ENCODE data around the gene TDRD1. TPM values are rescaled to one million over a fixed set of nuclear protein-coding genes. Genes with fewer than 3 reads are reported as not detected.
A peak's percentile ranks its signal among the peaks of the same experiment; 100 is the strongest.
"Not testable (repeated sequence)": the region's sequence is repeated elsewhere in the genome, so short reads cannot be mapped to it uniquely, and the experiment has no call there.

The TDRD1 gene
- total RNA-seq: 0.20 TPM

DNA sequence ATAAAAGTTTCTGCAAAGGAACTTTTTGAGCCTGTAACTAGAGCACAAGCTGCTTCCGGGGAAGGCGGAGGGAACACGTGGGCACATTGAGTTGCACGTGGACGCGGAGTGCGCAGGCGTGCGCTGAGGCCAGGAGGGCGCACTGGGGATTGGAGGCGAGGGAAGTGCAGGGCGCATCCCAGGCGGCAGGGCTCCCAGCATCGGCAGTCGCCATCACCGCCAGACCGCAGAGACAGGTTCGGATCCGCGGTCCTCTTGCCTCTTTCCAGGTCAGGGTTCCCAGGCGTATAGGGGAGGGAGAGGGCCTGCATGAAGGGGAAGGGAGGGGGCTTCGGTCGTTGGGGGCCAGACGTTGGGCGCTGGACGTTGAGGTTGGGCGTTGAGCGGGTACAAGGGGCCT is at the start of gene TDRD1:
TSS of gene TDRD1 (plus strand) at position 206 of the 400 bp plus-strand sequence. CDS start 8,479 bp downstream, outside the sequence.
- no peak for DNase-seq

DNA sequence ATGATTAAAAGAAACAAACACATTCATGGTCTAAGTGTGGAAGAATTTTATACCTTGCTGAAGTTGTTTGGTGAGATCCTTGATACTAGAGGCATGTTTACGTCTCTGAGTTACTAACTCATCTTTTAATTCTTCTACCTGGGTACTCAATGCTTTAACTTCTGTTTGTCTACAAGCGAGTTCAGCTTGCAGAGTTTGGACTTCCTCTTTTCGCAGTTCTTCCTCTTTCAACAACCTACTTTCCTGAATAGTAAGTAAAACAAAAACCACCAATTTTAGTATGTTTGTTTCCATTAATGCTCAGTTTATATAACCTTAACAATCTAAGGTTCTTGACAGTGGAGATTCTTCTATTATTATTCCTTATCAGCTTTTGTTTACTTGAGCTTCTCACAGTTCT is 48.1 kb upstream of the TDRD1 start:
- DNase-seq: no peak

GRCh38 chr10:114135476-114135875 is 43.7 kb upstream of the TDRD1 start:
- DNase-seq: no peak

DNA sequence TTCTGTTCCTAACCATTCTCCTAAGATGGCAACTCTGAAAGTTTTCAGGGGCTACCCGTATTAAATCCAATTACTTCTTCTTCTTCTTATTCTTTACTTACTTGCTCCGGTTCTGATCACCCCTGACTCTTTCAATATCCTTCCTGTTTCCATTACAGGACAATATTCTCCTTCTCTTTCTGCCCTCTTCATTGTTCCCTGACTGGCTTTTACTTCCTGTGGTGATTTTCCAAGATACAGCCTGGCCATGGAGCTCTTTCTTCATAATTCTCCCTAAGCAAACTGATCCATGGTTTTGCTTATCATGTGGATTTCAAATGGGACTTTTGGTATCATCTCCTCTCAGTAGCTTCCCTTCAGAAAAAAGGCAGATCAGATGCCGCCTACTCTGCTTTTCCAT is 40.6 kb upstream of the TDRD1 start:
- DNase-seq: no peak

GRCh38 chr10:114140036-114140435 is 39.1 kb upstream of the TDRD1 start:
- no peak for DNase-seq

DNA sequence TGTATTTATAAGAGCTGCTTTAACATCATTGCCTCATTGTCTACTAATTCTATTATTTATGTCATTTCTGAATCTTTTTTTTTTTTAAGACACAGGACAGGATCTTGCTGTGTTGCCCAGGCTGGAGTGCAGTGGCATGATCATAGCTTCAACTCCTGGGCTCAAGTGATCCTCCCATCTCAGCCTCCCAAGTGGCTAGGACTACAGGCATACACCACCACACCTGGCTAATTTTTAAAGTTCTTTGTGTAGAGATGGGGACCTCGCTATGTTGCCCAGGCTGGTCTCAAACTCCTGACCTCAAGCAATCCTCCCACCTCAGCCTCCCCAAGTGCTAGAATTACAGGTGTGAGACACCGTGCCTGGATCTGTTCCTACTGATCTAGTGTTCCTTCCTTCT is 38.3 kb upstream of the TDRD1 start:
- not testable (repeated sequence) for DNase-seq

DNA sequence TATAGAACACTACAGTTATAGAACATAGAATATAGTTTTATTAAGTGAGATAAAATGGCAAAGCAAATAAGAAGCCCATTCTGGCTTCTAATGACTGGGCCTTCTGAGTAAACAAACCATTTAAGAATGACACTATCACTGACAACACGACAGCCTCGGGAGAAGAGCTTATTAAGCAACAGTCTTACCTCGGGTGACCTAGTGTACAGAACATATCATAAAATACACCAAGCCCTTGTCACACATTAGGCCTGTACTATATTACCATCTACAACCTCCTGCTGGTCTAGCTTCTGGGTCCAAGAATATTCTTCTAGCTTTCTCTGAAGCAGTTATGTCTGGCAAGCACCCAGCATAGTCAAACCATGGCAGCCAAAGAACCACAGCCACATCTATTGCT is 37.1 kb upstream of the TDRD1 start:
- DNase-seq: no peak

DNA sequence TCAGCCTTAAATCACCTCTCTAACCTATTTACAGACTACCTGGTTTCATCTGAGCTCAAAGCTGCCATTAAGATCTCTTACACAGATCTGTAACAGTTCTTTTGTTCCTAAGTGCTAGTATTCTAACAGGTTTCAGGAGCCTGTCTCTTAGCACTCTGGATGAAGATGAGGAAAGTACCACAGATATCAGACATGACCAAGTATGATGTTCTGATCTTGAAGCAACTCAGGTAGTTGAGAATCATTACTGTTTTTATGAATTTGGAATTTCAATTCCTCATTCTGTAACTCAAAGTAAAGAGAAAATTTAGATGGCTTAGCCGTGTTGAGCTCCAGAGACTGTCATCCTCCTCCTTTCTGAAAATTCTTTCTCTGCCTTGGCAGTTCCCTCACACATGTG is 36.0 kb upstream of the TDRD1 start:
- DNase-seq: no peak

GRCh38 chr10:114149476-114149875 is 29.7 kb upstream of the TDRD1 start:
- DNase-seq: not testable (repeated sequence)

GRCh38 chr10:114151486-114151885 is 27.7 kb upstream of the TDRD1 start:
- no peak for DNase-seq

DNA sequence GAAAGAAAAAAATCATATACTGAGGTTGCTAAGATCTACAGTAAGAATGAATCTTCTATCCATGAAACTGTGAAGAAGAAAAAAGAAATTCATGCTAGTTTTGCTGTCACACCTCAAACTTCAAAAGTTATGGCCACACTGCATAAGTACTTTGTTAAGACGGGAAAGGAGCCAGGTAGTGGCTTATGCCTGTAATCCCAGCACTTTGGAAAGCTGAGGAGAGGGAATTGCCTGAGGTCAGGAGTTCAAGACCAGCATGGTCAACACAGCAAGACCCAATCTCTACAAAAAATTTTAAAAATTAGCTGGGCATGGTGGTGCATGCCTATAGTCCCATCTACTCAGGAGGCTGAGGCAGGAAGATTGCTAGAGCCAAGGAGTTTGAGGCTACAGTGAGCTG is 27.3 kb upstream of the TDRD1 start:
- no peak for DNase-seq

GRCh38 chr10:114157912-114158311 is 21.2 kb upstream of the TDRD1 start:
- DNase-seq: no peak

DNA sequence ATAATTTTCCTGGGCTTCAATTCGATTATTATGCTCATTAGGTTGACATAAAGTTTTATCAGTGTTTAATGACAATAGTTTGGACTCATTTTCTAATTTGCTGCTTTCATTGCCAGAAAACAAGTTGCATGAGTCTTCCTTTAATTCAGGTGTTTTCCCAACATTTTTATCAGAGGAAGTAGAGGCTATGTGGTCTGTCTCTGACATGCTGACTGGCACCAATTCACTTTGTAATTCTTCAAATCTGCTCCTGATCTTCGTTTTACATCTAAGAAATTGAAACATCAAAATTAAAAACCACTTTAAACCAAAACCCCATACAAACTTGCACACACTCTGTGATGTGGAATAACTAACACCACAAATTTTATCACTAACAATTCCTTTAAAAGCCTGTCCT is 16.1 kb upstream of the TDRD1 start:
- no peak for DNase-seq

DNA sequence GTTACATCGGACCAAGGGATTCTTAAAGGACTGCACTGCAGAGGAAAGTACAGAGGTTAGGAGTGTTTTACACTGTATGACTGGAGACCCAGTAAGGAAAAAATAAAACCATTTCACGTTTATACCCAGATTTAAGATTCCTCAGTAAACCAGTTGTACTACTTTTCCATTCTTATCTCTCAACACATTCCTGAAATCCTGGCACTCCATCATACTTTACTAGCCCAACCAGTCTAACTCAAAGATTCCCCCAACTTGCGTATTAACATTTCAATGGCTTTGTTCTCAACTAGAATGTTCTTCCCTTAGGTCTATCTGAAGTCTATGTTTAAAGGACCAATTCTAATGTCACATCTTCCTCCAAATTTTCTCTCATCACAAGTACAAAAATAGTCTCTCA is 13.1 kb upstream of the TDRD1 start:
- peak; percentile 25 for DNase-seq

DNA sequence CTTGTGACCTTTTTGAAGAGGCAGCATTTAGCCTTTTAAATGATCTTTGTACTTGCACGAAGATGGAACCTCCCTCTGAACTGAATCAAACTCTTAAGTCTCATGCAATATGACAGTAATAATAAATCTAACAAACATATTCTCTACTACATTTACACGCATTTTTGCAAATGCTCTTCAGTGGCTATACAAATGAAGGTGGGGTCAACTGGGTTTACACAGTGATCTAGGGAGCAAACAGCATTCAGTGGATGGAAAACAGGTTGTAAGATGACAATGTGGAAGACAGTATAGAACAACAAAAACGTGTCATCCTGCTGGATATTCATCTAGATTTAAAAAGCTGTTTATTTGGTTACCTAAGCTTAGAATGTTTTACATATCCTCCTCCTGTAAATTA is 12.7 kb upstream of the TDRD1 start:
- DNase-seq: no peak

GRCh38 chr10:114167985-114168384 is 11.2 kb upstream of the TDRD1 start:
- DNase-seq: no peak

- DNase-seq: no peak
Observed at GRCh38 chr10:114168450-114169009, 10.6 kb upstream of the TDRD1 start.

- peak; percentile 12 for DNase-seq
Observed at GRCh38 chr10:114172216-114172615, 6.9 kb upstream of the TDRD1 start.

DNA sequence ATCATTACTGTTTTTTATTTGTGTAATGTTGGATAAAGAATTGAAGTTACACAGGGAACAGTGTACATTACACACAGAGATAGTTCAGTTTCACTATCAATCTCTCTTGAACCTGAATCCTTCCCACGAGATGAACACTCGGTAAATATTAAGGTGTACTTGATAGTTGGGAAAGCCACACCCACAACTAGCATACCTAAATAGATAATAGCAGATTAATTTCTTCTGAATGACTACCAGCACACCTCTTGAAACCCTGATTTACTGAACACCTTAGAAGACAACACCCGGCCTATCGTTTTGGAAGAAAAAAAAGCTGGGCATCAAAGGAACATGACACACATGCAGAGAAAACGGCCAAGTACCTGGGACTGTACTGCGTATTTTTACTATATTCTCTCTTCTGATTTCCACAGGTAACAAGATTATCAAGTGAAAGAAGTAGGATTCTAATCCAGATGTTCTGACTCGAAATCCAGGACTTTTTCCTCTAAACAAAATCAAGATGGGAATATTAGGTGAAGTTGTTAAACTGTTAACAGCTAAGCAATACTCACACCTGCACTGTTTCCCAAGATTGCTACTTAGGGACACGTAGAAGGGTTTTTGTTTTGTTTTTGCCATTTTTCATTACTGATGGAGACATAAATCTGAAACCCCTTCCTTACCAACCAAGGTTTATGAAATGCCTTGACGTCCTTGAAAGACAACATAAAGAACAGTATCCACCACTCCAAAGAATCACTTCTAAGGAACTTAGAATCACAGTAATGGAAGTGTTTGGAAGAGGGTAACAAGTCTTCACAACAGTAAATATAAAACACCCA is 6.2 kb upstream of the TDRD1 start:
- DNase-seq: peak; percentile 6

DNA sequence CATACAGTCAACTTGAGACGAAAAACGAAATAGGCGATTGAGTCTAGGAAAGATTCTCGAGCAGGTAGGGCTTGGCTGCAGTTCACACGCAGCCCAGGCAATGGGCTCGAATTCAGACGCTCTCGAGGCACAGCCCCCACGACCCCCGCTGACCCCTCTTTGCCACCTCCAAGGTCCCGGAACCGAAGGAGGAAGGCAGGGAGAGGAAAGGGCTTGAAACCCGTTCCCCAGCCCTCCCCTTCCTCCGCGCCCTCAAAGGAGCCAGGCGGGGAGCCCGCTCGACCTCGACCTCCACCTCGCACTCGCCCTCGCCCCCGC is 5.6 kb upstream of the TDRD1 start:
- no peak for DNase-seq

- peak; percentile 64 for DNase-seq
Observed at GRCh38 chr10:114173921-114174694, 5.0 kb upstream of the TDRD1 start, which contains the start of gene CCDC186. CCDC186 (minus strand) TSS chr10:114174203; CDS start chr10:114163268, 10,935 bp downstream.

DNA sequence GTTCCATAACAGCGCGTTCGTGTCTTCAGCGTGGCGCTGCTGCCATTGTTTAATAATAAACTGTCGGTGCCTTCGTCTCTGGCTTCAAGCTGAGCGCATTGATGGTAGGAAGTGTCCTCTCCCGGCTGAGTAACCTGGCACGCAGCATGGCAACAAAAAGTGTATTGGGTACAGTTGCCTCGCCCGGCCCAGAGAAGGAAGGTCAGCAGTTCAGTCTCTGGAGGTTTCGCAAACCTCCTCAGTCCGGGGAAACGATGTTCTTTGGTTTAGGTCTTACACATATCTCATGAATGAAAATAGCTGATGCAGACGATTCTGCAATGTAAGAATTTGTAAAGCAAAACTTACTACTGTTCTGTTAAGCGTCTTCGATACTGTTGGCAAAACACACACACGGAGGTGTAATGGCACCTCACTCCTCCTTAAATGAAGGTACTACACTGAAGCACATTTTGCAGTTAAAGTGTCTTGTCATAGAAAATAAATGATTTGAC is 4.4 kb upstream of the TDRD1 start:
- DNase-seq: no peak

DNA sequence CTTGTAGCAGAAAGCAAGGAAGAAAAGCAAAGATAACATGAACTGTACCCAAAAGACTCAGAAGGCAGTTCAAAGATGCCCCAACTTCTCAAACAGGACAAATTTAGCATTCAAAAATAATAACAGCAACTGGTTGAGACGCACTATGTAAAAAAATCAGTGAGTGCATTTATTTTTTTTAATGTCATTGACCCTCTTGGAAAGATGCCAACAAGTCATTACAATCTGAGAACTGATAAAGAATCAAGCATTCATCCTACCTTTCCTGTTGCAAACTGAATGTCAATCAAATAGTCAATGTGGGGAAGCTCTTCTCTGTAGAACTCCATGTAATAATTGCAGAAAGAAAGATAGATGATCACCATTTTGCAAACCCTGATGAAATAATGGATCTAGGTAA is 3.5 kb upstream of the TDRD1 start:
- DNase-seq: no peak

All from skin of body (tissue), 2 donors.